SK-N-MC (cell line): ENCODE data around the gene NOS2.
"Not testable (repeated sequence)": the region's sequence is repeated elsewhere in the genome, so short reads cannot be mapped to it uniquely, and the experiment has no call there.

ENCODE experiments used
- EZH2 ChIP-seq: fragments of 200-600 bp; sonication (generic); IDR thresholded peaks from one replicate; pipeline ENCODE4 v1.6.1; 2017; ENCODE audit warnings: antibody characterized with exemption
- FOXP2 ChIP-seq: optimal IDR thresholded peaks from 2 replicates; pipeline ENCODE3; 2011; ENCODE audit warnings: mild to moderate bottlenecking, moderate library complexity; ENCODE audit not compliant: insufficient read depth; ENCODE audit errors: extremely low read length, control extremely low read depth
- POLR2AphosphoS5 ChIP-seq: IDR thresholded peaks from 2 replicates; pipeline ENCODE4 v1.6.1; 2012; ENCODE audit warnings: mild to moderate bottlenecking, low read depth, low read length, borderline replicate concordance

GRCh38 chr17:27838607-27839006 is 38.3 kb upstream of the NOS2 start:
- not testable (repeated sequence) for TF ChIP-seq POLR2AphosphoS5, EZH2, FOXP2
